Psoas muscle (tissue), 8 donors: ENCODE results near the gene RLF. TPM values are rescaled to one million over a fixed set of nuclear protein-coding genes. Genes with fewer than 3 reads are reported as not detected.
A peak's percentile ranks its signal among the peaks of the same experiment; 100 is the strongest.

Experiments used
- ATAC-seq, 4 donors: fragments of 200-7000 bp; cut with Tn5 transposase; one replicate each; pipeline ENCODE4 v1.9.1; 2020; ENCODE audit warnings: moderate library complexity in 3 of 4, mild to moderate bottlenecking in 2 of 4
- DNase-seq, 2 donors: peaks; one replicate each; pipeline ENCODE4 v3.0.0-alpha.2; 2020
- H3K27ac ChIP-seq: fragments of 200-600 bp; one replicate; pipeline ENCODE4 v1.8.0; 2022
- H3K27me3 ChIP-seq, 3 donors: fragments of 200-600 bp in 1 of 3; one replicate each; pipeline versions ENCODE4 v1.6.1 to v1.8.0; 2013 to 2022; ENCODE audit warnings: low read length in 2 of 3, mild to moderate bottlenecking in 2 of 3, moderate library complexity in 1 of 3; ENCODE audit not compliant: insufficient read depth in 3 of 3
- H3K36me3 ChIP-seq, 2 donors: fragments of 200-600 bp in 1 of 2; one replicate each; pipeline versions ENCODE4 v1.6.1 to v1.8.0; 2013 to 2022; ENCODE audit warnings: low read depth in 1 of 2, mild to moderate bottlenecking in 1 of 2, moderate library complexity in 1 of 2; ENCODE audit not compliant: insufficient read depth in 1 of 2
- H3K4me1 ChIP-seq: fragments of 200-600 bp; one replicate; pipeline ENCODE4 v1.8.0; 2022
- H3K4me3 ChIP-seq: fragments of 200-600 bp; one replicate; pipeline ENCODE4 v1.8.0; 2022; ENCODE audit warnings: mild to moderate bottlenecking
- H3K9me3 ChIP-seq: fragments of 200-600 bp; one replicate; pipeline ENCODE4 v1.8.0; 2022
- CTCF ChIP-seq: fragments of 200-600 bp; IDR thresholded peaks from one replicate; pipeline ENCODE4 v1.8.0; 2022; ENCODE audit warnings: antibody characterized with exemption
- WGBS, 3 donors: extraction: QIAGEN DNeasy Blood & Tissue Kit; methylation state at CpG; one replicate each; pipeline versions ENCODE4 v1.1.6 to v1.1.7; 2013; 5-methylcytosine and 5-hydroxymethylcytosine counted together
- intact Hi-C, 2 donors: fragments of 100-400 bp; cut with DNase I; formaldehyde crosslinking; loops; one replicate each; pipeline versions ENCODE4 v1.11.0 to v1.14.2; 2022
- polyA plus RNA-seq, 3 donors: library from polyadenylated mRNA; stranded (reverse); fragments of 200-250 nt; gene quantifications; one replicate each; pipeline ENCODE4 v1.2.3, GENCODE V29; 2013
- total RNA-seq, 4 donors: library from RNA; stranded (reverse); fragmentation: NEBNext Ultra II Directional in 2 of 4; extraction: Animal tissue kit (Norgen Biotek cat#: 25700) in 2 of 4; gene quantifications; one replicate each; pipeline versions ENCODE4 v1.2.1 to v1.2.4, GENCODE V29; 2021 to 2023
- donor health status: healthy with polysubstance abuse.
- donor health status: DM: no; HTN: no; CAD: no; lungs with moderate emphysema.
- donor health status: Bipolar disorder and iron deficiency.
- donor health status: healthy.
- donor health status: DM: yes; HTN: yes; CAD: no.
- donor health status: DM: no; HTN: no; CAD: no.
- donor health status: DM: no; HTN: no; CAD: no.
- donor health status: DM: yes; HTN: yes; CAD: no.

RLF gene
- total and polyA plus RNA-seq, 7 donors = 4.5 to 16.4 (median 10.3) TPM

DNA sequence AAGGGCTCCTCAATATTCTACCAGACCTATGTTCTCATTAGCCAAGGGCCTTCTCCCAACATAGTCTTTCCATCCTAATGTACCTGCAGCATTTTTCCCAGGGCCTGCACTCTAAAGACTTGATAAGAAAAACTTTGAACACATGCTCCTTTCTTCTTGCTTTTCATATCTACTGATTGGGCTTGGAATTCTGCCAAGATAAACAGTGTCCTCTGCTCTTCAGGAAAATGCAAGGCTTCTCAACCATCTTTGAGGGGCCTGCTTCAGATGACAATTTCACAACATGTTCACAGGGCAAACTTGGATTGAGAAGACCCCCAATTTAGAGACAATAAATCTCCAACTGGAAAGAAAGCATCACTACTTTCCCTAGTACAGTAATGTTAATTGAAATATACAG lies 38.3 kb upstream of the RLF start:
- no peaks in the 10 kb centered on the region for H3K36me3 ChIP-seq
- DNase-seq (no peak), ATAC-seq (no peak)
- intact Hi-C loops = no loop called here
- TF ChIP-seq CTCF = no peak
- peaks cover 0 to 8% (median 0%) of the 10 kb centered on the region in 3 donors for H3K27me3 ChIP-seq
- no peaks in the 10 kb centered on the region for H3K4me1 ChIP-seq
- H3K27ac ChIP-seq = no peak overlapping the region
- H3K9me3 ChIP-seq = no peaks in the 10 kb centered on the region
- H3K4me3 ChIP-seq = no peak overlapping the region

- intact Hi-C loops = no loop called here
- no peaks in the 10 kb centered on the region for H3K9me3 ChIP-seq
- H3K4me3 ChIP-seq = no peak overlapping the region
- ATAC-seq = no peak
- no peaks in the 10 kb centered on the region for H3K4me1 ChIP-seq
- 47 to 56% (median 52%) methylated on average over 2 of the region's 2 CpGs for WGBS, 3 donors
- H3K27ac ChIP-seq = no peak overlapping the region
- no peak for DNase-seq
- peaks cover 0 to 56% (median 11%) of the 10 kb centered on the region in 3 donors for H3K27me3 ChIP-seq
- H3K36me3 ChIP-seq = no peaks in the 10 kb centered on the region
- no peak for TF ChIP-seq CTCF
These were observed 30.3 kb upstream of the RLF start for GRCh38 chr1:40130892-40131291.

GRCh38 chr1:40132383-40133311 lies 28.5 kb upstream of the RLF start:
- H3K27ac ChIP-seq = no peak overlapping the region
- H3K4me1 ChIP-seq = no peaks in the 10 kb centered on the region
- WGBS, 3 donors = 12 to 15% (median 12%) methylated on average over 43 to 44 of the region's 44 CpGs
- no peaks in the 10 kb centered on the region for H3K9me3 ChIP-seq
- no peak for TF ChIP-seq CTCF
- peaks cover 0 to 56% (median 11%) of the 10 kb centered on the region in 3 donors for H3K27me3 ChIP-seq
- no peaks in the 10 kb centered on the region for H3K36me3 ChIP-seq
- ATAC-seq = no peak
- H3K4me3 ChIP-seq = peak overlapping the region; percentile 50
- no peak for DNase-seq
- intact Hi-C loops = no loop called here

DNA sequence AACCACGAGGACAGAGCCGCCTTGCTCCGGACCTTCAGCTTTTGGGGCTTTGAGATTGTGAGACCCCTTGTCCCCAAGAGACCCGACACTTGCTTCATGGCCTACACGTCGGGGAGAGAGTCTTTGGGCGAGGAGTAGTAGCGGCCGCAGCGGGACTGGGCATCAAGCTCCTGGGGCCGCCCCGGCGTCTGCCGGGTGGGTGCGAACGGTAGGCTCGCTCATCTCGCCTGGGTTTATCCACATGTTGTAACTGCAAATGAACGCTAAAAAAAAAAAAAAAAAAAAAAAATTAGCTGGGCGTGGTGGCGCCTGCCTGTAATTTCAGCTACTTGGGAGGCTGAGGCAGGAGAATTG lies 27.9 kb upstream of the RLF start:
- intact Hi-C loops = no loop called here
- DNase-seq (no peak), ATAC-seq (no peak)
- TF ChIP-seq CTCF = no peak
- no peaks in the 10 kb centered on the region for H3K4me1 ChIP-seq
- H3K27me3 ChIP-seq = peaks cover 0 to 56% (median 11%) of the 10 kb centered on the region in 3 donors
- H3K9me3 ChIP-seq = no peaks in the 10 kb centered on the region
- H3K36me3 ChIP-seq = no peaks in the 10 kb centered on the region
- WGBS, 3 donors = 53 to 67% (median 54%) methylated on average over 21 of the region's 21 CpGs
- no peak overlapping the region for H3K27ac ChIP-seq
- H3K4me3 ChIP-seq = peak overlapping the region; percentile 50
